Measurements from ENCODE around the gene EVC. TPM values are rescaled to one million over a fixed set of nuclear protein-coding genes. Genes with fewer than 3 reads are reported as not detected.

EVC gene
- total RNA-seq, 4 donors from 2014 or later, result 4.9 to 48.3 (median 38.0) TPM

DNA sequence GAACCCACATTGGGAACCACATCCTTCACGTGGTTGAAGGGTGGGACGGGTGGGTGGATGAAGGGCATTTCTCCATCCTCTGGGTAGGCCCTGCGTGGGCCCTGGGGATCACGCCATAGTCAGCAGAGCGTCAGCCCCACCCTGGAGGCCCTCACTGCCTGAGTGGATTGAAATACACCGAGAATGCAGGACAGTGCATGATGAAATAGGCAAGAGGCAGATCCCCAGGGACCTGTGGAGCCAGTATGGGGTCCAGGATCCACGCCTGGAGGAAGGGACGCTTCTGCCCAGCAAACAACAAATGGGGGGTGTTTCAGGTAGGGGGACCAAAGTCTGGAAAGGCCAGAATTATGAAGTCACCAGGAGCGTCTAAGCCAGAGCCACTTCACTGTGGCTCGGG lies 19.4 kb downstream of the EVC start:
- H3K4me1 ChIP-seq, result no peaks in the 10 kb centered on the region
- no peak for DNase-seq
- no peaks in the 10 kb centered on the region for H3K36me3 ChIP-seq
- H3K27me3 ChIP-seq, result no peaks in the 10 kb centered on the region
- H3K4me3 ChIP-seq, result no peak overlapping the region
- no peak overlapping the region for H3K27ac ChIP-seq
- no peaks in the 10 kb centered on the region for H3K9me3 ChIP-seq
- intact Hi-C loops (cut with DNase I; ENCODE audit: low total_unique reads), result no loop called here
- TF ChIP-seq, protein P1, sequence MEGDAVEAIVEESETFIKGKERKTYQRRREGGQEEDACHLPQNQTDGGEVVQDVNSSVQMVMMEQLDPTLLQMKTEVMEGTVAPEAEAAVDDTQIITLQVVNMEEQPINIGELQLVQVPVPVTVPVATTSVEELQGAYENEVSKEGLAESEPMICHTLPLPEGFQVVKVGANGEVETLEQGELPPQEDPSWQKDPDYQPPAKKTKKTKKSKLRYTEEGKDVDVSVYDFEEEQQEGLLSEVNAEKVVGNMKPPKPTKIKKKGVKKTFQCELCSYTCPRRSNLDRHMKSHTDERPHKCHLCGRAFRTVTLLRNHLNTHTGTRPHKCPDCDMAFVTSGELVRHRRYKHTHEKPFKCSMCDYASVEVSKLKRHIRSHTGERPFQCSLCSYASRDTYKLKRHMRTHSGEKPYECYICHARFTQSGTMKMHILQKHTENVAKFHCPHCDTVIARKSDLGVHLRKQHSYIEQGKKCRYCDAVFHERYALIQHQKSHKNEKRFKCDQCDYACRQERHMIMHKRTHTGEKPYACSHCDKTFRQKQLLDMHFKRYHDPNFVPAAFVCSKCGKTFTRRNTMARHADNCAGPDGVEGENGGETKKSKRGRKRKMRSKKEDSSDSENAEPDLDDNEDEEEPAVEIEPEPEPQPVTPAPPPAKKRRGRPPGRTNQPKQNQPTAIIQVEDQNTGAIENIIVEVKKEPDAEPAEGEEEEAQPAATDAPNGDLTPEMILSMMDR (IDR thresholded peaks at IDR 0.05), result no peak
- no peak for TF ChIP-seq POLR2A (IDR thresholded peaks at IDR 0.05)

DNA sequence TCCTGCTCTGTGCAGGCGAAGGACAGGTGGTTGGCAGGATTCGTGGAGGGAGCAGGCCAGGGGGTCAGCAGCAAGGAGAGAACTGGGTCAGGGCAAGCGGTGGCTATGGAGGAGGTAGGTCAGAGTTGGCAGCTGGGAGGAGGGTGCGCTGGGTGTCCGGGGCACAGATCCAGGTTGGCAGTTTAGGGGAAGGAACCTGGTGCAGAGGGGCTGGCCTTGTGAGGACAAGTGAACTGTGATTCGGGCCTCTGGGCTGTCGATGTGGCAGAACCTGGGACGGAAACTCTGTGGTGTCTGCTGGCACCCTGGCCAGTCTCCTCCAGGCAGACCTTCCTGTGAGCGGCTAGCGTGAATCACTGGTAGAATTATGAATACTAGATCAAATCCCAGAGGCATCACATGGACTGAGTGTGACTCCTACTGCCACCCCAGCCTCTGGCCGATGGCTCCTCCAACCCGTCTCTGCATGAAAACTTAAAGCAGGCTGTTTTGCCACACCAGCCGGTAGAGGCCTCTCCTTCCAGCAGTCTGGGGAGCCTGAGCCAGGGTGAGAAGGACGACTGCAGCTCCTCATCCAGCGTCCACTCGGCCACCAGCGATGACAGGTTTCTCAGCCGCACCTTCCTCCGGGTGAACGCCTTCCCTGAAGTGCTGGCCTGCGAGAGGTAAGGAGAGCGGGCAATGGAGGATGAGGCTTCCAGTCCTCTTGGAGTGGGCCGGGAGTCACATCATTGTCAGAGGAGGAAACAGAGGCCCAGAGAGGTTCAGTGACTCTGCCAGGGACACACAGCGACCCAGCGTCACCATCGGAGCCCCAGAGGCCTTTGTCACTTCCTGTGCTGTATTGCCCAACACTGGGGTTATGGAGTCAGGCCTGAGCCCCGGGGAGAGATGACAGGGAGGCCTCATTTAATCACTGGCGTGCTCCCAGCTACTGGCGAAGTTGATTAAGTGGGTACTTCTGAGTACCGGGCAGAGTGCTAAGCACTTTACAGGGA lies 20.3 kb downstream of the EVC start:
- Histone ChIP-seq H3K4me1 (no peaks in the 10 kb centered on the region), H3K4me3 (no peak overlapping the region), H3K27me3 (no peaks in the 10 kb centered on the region), H3K27ac (no peak overlapping the region), H3K9me3 (no peaks in the 10 kb centered on the region), H3K36me3 (no peaks in the 10 kb centered on the region)
- TF ChIP-seq, protein P1 (IDR thresholded peaks at IDR 0.05), result no peak
- TF ChIP-seq POLR2A (IDR thresholded peaks at IDR 0.05), result no peak
- intact Hi-C loops (cut with DNase I; ENCODE audit: low total_unique reads), result no loop called here
- no peak for DNase-seq

DNA sequence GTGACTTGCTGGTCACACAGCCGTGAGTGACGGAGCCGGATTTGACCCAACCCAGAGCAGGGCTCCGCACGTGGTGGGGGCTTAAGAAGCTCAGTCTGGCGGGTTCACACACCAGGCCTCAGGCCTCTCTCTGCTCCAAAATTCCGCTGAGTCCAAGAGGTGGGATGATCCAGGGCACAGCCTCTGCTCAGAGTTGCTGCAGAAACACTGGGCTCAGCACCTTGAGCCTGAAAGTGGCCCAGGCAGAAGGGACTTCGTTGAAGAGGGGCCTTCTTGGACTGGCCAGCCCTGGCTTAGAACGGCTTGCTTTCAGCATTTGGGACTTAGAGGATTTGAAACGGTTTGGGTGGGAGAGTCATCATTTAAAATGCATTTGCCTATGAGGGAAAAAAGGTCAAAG lies 21.2 kb downstream of the EVC start:
- intact Hi-C loops (cut with DNase I; ENCODE audit: low total_unique reads), result no loop called here
- Histone ChIP-seq H3K36me3 (no peaks in the 10 kb centered on the region), H3K9me3 (no peaks in the 10 kb centered on the region), H3K27ac (no peak overlapping the region), H3K27me3 (no peaks in the 10 kb centered on the region), H3K4me1 (no peaks in the 10 kb centered on the region), H3K4me3 (no peak overlapping the region)
- no peak for TF ChIP-seq POLR2A (IDR thresholded peaks at IDR 0.05)
- TF ChIP-seq, protein P1 (IDR thresholded peaks at IDR 0.05), result no peak
- DNase-seq, result no peak

DNA sequence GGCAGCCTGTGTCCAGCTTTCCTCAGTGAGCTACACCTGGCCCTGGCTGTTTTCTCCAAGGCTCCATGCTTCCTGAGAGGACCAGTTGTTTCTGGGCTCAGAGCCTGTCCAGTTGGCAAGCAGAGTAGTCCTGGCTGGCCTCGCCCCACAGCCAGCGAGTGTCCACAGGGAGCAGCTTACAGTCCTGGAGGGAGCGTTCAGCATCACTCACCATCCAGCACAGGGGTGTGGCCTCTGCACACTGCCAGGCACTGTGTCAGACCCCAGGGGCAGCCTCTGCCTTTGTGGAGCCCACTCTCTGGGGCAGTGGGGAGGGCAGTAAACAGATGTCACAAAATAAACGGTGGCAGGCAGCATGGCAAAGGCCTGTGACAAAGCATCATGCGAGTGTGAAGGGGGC lies 23.9 kb downstream of the EVC start:
- Histone ChIP-seq H3K36me3 (no peaks in the 10 kb centered on the region), H3K4me3 (no peak overlapping the region), H3K9me3 (no peaks in the 10 kb centered on the region), H3K4me1 (no peaks in the 10 kb centered on the region), H3K27ac (no peak overlapping the region), H3K27me3 (no peaks in the 10 kb centered on the region)
- intact Hi-C loops (cut with DNase I; ENCODE audit: low total_unique reads), result no loop called here
- TF ChIP-seq POLR2A (IDR thresholded peaks at IDR 0.05), result no peak
- TF ChIP-seq, protein P1 (IDR thresholded peaks at IDR 0.05), result no peak
- DNase-seq, result no peak

DNA sequence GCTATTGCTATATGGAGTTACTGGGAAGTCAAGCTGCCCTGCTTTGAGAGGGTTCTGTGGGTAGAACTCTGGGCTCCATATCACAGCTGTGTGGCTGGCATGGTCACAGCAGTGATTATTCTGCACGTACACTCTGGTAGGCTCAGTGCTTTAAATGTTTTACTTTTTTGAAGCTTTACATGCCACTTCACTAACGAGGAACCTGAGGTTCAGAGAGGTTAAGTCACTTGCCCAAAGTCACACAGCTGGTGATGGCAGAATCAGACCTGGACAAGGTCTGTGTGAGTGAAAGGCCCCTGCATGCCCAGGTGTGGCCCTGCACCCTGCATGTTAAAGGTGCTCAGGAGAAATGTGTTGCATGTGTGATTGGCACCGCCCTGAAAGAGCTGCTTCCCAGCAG lies 24.5 kb downstream of the EVC start:
- Histone ChIP-seq H3K4me1 (no peaks in the 10 kb centered on the region), H3K9me3 (no peaks in the 10 kb centered on the region), H3K36me3 (no peaks in the 10 kb centered on the region), H3K27ac (no peak overlapping the region), H3K27me3 (no peaks in the 10 kb centered on the region), H3K4me3 (no peak overlapping the region)
- intact Hi-C loops (cut with DNase I; ENCODE audit: low total_unique reads), result no loop called here
- no peak for DNase-seq
- TF ChIP-seq POLR2A (IDR thresholded peaks at IDR 0.05), result no peak
- TF ChIP-seq, protein P1 (IDR thresholded peaks at IDR 0.05), result no peak
